ENCODE data around the gene SIGLEC12. TPM values are rescaled to one million over a fixed set of nuclear protein-coding genes. Genes with fewer than 3 reads are reported as not detected.

The SIGLEC12 gene
- total and polyA plus RNA-seq, 2 donors (not counting 1 experiment from before 2014, with no cell fraction given): 0.24 TPM; not detected in 1

GRCh38 chr19:51461723-51462161 is 39.9 kb downstream of the SIGLEC12 start:
- Mint-ChIP-seq H3K27ac (no peak overlapping the region), H3K4me3 (no peak overlapping the region), H3K27me3 (peaks cover 30% of the 10 kb centered on the region), H3K4me1 (no peaks in the 10 kb centered on the region), H3K9me3 (ENCODE audit: insufficient read depth) (no peaks in the 10 kb centered on the region)
- CTCF ChIA-PET: interaction anchor here (1.1 to 2.1 kb wide), 3 partner anchors 10 to 200 kb away, joined by 3 to 12 read pairs (median 6); no protein-coding TSS in a partner anchor
- POLR2A ChIA-PET: no interaction called here
- H3K36me3 ChIP-seq (replicated peaks in 1 of 2; ENCODE audit: control extremely low read depth in 1 of 2, control insufficient read depth in 1 of 2, extremely low read depth in 1 of 2, insufficient read depth in 2 of 2, low read length in 1 of 2): no peaks in the 10 kb centered on the region
- no peak overlapping the region for H3K4me2 ChIP-seq (replicated peaks; ENCODE audit: low read depth, low read length, poor library complexity, severe bottlenecking)
- H2AFZ ChIP-seq (ENCODE audit: insufficient read depth, low read depth, low read length, poor library complexity, severe bottlenecking): no peak overlapping the region
- ATAC-seq (ENCODE audit: low read depth): no peak
- no peak overlapping the region for H3K9ac ChIP-seq (ENCODE audit: low read length)
- 68% methylated on average over 8 of the region's 8 CpGs for WGBS (ENCODE audit: insufficient coverage)
- H3K27me3 ChIP-seq (replicated peaks in 1 of 4; ENCODE audit: control extremely low read depth in 1 of 4, control insufficient read depth in 3 of 4, insufficient read depth in 4 of 4, low read length in 3 of 4): peaks cover 0 to 28% (median 10%) of the 10 kb centered on the region in 4 experiments
- H3K9me3 ChIP-seq (ENCODE audit: control extremely low read depth in 1 of 3, control insufficient read depth in 2 of 3, insufficient read depth in 1 of 3, low read length in 2 of 3): peaks cover 0 to 9% (median 0%) of the 10 kb centered on the region in 3 donors
- H4K20me1 ChIP-seq (ENCODE audit: control insufficient read depth, insufficient read depth, low read length, poor library complexity, severe bottlenecking): no peaks in the 10 kb centered on the region
- peaks cover 0 to 7% of the 10 kb centered on the region in 2 donors for H3K4me1 ChIP-seq (ENCODE audit: control insufficient read depth in 2 of 2, insufficient read depth in 2 of 2, low read length in 2 of 2)
- no peak overlapping the region for H3K27ac ChIP-seq (ENCODE audit: low read length in 2 of 2)
- no peaks in the 10 kb centered on the region for H3K79me2 ChIP-seq (ENCODE audit: control insufficient read depth, insufficient read depth, low read length)
- H3K4me3 ChIP-seq (ENCODE audit: control extremely low read depth in 1 of 5, extremely low read depth in 1 of 5, insufficient read depth in 1 of 5, low read depth in 2 of 5, low read length in 4 of 5): no peak overlapping the region
- intact Hi-C loops (cut with micrococcal nuclease): no loop called here
- TF ChIP-seq CTCF (IDR thresholded peaks at IDR 0.05) (no peak), EZH2 (IDR thresholded peaks at IDR 0.05; ENCODE audit: borderline replicate concordance, insufficient read depth, low read depth, low read length, poor library complexity, severe bottlenecking) (no peak)
- no peak for DNase-seq

GRCh38 chr19:51460164-51460992 is 41.2 kb downstream of the SIGLEC12 start:
- no peaks in the 10 kb centered on the region for H3K9me3 Mint-ChIP-seq (ENCODE audit: insufficient read depth)
- DNase-seq (no peak), ATAC-seq (ENCODE audit: low read depth) (no peak)
- Histone ChIP-seq H3K9me3 (ENCODE audit: control extremely low read depth in 1 of 3, control insufficient read depth in 2 of 3, insufficient read depth in 1 of 3, low read length in 2 of 3) (peaks cover 0 to 11% (median 0%) of the 10 kb centered on the region in 3 donors), H3K27ac (ENCODE audit: low read length in 2 of 2) (no peak overlapping the region), H3K9ac (ENCODE audit: low read length) (no peak overlapping the region), H2AFZ (ENCODE audit: insufficient read depth, low read depth, low read length, poor library complexity, severe bottlenecking) (peak overlapping the region; percentile 45), H3K4me2 (replicated peaks; ENCODE audit: low read depth, low read length, poor library complexity, severe bottlenecking) (peak overlapping the region; percentile 40), H3K27me3 (replicated peaks in 1 of 4; ENCODE audit: control extremely low read depth in 1 of 4, control insufficient read depth in 3 of 4, insufficient read depth in 4 of 4, low read length in 3 of 4) (peaks cover 0 to 29% (median 10%) of the 10 kb centered on the region in 4 experiments), H3K79me2 (ENCODE audit: control insufficient read depth, insufficient read depth, low read length) (no peaks in the 10 kb centered on the region), H4K20me1 (ENCODE audit: control insufficient read depth, insufficient read depth, low read length, poor library complexity, severe bottlenecking) (no peaks in the 10 kb centered on the region), H3K4me3 (ENCODE audit: control extremely low read depth in 1 of 5, extremely low read depth in 1 of 5, insufficient read depth in 1 of 5, low read depth in 2 of 5, low read length in 4 of 5) (no peak overlapping the region), H3K36me3 (replicated peaks in 1 of 2; ENCODE audit: control extremely low read depth in 1 of 2, control insufficient read depth in 1 of 2, extremely low read depth in 1 of 2, insufficient read depth in 2 of 2, low read length in 1 of 2) (no peaks in the 10 kb centered on the region), H3K4me1 (ENCODE audit: control insufficient read depth in 2 of 2, insufficient read depth in 2 of 2, low read length in 2 of 2) (peaks cover 0 to 7% of the 10 kb centered on the region in 2 donors)
- intact Hi-C loops (cut with micrococcal nuclease): no loop called here
- H3K4me1 Mint-ChIP-seq: no peaks in the 10 kb centered on the region
- TF ChIP-seq EZH2 (IDR thresholded peaks at IDR 0.05; ENCODE audit: borderline replicate concordance, insufficient read depth, low read depth, low read length, poor library complexity, severe bottlenecking) (no peak), CTCF (IDR thresholded peaks at IDR 0.05) (no peak)
- ChIA-PET CTCF (interaction anchor here (0.9 to 2.0 kb wide), 3 partner anchors 11 to 197 kb away, joined by 3 to 5 read pairs (median 4); no protein-coding TSS in a partner anchor), POLR2A (interaction anchor here (0.7 kb wide), 1 partner anchor 59 kb away, joined by 3 read pairs; no protein-coding TSS in a partner anchor)
- no peak overlapping the region for H3K27ac Mint-ChIP-seq
- H3K27me3 Mint-ChIP-seq: peaks cover 28% of the 10 kb centered on the region
- WGBS (ENCODE audit: insufficient coverage): 63% methylated on average over 9 of the region's 13 CpGs
- no peak overlapping the region for H3K4me3 Mint-ChIP-seq
